Mesothelial cell of epicardium (in vitro differentiated cells): ENCODE measurements around the gene MAPKBP1. TPM values are rescaled to one million over a fixed set of nuclear protein-coding genes. Genes with fewer than 3 reads are reported as not detected.

Experiments used
- DNase-seq, 2 experiments: peaks; one replicate each; pipeline ENCODE4 v3.0.0; 2021; ENCODE audit warnings: low spot score in 2 of 2; ENCODE audit not compliant: unreplicated experiment in 2 of 2
- H3K27ac Mint-ChIP-seq: 2 replicates; pipeline ENCODE4 v1.8.0; 2021; ENCODE audit warnings: mixed read lengths
- H3K27me3 Mint-ChIP-seq: 2 replicates; pipeline ENCODE4 v1.8.0; 2021; ENCODE audit warnings: low read depth, mixed read lengths
- H3K36me3 Mint-ChIP-seq: 2 replicates; pipeline ENCODE4 v1.8.0; 2021; ENCODE audit warnings: mixed read lengths
- H3K4me1 Mint-ChIP-seq: 2 replicates; pipeline ENCODE4 v1.8.0; 2021; ENCODE audit warnings: mixed read lengths
- H3K4me3 Mint-ChIP-seq: 2 replicates; pipeline ENCODE4 v1.8.0; 2021; ENCODE audit warnings: mild to moderate bottlenecking, moderate library complexity, mixed read lengths
- H3K9me3 Mint-ChIP-seq: 2 replicates; pipeline ENCODE4 v1.8.0; 2021; ENCODE audit warnings: mixed read lengths
- total RNA-seq: library from RNA; stranded (reverse); gene quantifications from 3 replicates; pipeline ENCODE4 v1.2.1, GENCODE V29; 2021
- TF ChIP-seq, protein P1 (sequence below): fragments of 200-600 bp; sonication (generic); IDR thresholded peaks from one replicate; pipeline ENCODE4 v1.5.0; 2021; ENCODE audit warnings: antibody characterized with exemption; ENCODE audit not compliant: unreplicated experiment

Gene MAPKBP1
- total RNA-seq, 1 donor from 2014 or later, result 40.8 TPM

DNA sequence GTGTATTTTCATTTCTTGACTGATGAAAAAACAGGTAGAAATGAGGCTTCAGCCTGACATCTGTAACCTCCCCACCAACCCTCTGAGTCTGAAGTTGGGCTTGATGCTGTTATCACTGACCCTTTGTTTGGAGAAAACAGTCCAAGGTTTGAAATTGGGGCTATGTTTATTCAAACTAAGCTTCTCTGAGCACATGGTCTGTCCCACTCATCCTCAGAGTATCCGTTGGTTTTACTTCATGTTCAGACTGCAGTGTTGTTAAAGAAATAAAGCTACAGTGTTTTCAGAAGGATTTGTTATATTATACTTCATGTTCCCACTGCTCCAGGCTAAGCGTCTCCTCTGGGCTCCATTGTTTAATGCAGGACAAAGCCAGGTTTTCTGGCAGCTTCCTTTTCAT is 6.0 kb downstream of the MAPKBP1 start:
- Mint-ChIP-seq H3K4me1 (peaks cover 50% of the 10 kb centered on the region), H3K27ac (no peak overlapping the region), H3K9me3 (no peaks in the 10 kb centered on the region), H3K27me3 (no peaks in the 10 kb centered on the region), H3K4me3 (no peak overlapping the region), H3K36me3 (no peaks in the 10 kb centered on the region)
- no peak for DNase-seq
- TF ChIP-seq, protein P1, sequence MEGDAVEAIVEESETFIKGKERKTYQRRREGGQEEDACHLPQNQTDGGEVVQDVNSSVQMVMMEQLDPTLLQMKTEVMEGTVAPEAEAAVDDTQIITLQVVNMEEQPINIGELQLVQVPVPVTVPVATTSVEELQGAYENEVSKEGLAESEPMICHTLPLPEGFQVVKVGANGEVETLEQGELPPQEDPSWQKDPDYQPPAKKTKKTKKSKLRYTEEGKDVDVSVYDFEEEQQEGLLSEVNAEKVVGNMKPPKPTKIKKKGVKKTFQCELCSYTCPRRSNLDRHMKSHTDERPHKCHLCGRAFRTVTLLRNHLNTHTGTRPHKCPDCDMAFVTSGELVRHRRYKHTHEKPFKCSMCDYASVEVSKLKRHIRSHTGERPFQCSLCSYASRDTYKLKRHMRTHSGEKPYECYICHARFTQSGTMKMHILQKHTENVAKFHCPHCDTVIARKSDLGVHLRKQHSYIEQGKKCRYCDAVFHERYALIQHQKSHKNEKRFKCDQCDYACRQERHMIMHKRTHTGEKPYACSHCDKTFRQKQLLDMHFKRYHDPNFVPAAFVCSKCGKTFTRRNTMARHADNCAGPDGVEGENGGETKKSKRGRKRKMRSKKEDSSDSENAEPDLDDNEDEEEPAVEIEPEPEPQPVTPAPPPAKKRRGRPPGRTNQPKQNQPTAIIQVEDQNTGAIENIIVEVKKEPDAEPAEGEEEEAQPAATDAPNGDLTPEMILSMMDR, result no peak

DNA sequence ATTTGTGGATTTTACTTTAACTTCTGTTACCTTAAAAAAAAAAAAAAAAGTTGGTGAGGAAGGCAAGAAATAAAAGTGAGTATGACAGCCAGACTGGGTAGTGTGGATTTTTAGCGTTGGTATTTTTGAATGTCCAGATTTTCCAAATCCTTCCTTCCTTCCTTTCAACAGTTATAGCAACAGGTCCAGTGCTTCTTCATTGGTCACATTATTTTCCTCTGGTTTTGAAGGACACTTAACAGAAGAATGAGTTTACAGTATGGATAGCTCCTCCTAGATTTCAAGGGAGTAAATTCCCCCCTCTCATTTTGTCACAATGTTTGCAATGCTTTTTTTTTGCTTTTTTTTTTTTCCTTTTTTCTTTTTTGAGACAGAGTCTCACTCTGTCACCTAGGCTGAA is 6.4 kb downstream of the MAPKBP1 start:
- H3K27ac Mint-ChIP-seq, result no peak overlapping the region
- peaks cover 45% of the 10 kb centered on the region for H3K4me1 Mint-ChIP-seq
- TF ChIP-seq, protein P1, result no peak
- H3K4me3 Mint-ChIP-seq, result no peak overlapping the region
- H3K36me3 Mint-ChIP-seq, result no peaks in the 10 kb centered on the region
- no peaks in the 10 kb centered on the region for H3K27me3 Mint-ChIP-seq
- no peak for DNase-seq
- no peaks in the 10 kb centered on the region for H3K9me3 Mint-ChIP-seq

DNA sequence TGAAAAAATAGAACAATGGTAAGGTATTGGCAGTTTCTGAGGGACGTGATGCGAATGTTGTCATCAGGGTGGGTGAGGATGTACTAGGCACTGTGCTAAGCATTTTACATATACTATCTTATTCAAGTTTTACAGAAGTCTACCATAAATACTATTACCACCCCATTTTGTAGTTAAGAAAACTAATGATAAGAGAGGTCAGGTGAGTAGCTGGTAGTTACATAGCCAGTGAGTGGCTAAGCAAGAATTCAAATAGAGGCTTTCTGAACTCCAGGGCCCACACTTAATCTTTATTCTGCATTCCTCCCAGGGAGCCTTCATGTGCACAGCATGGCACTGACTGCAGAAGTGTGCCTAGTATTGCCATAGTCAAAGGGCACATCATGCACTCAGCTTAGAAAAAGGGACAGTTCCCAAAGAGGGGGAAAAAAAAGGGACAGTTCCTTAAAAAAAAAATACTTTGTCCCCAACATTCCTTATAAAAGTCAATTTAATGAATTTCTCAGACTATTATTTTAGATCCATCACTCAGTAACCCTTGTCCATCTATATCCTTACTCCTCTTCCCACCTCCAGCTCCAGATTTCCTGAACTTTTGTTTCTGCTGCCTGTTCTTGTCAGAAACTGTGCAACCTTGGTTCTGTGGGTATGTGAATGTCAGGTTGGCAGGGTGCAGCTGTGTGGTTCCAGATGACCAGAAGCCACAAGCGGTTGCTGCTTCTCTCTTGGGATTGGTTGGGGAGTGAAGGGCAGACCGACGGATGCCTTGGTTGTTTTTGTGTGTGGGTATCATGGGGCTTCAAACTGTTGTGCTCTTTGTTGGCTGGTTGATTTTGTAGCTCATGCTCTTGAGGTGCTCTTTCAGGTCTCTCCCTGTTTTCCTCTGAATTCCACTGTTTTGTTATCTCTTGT is 8.3 kb downstream of the MAPKBP1 start:
- Mint-ChIP-seq H3K36me3 (no peaks in the 10 kb centered on the region), H3K9me3 (no peaks in the 10 kb centered on the region), H3K4me1 (peaks cover 30% of the 10 kb centered on the region), H3K4me3 (no peak overlapping the region), H3K27me3 (no peaks in the 10 kb centered on the region), H3K27ac (no peak overlapping the region)
- no peak for DNase-seq
- TF ChIP-seq, protein P1, result no peak

DNA sequence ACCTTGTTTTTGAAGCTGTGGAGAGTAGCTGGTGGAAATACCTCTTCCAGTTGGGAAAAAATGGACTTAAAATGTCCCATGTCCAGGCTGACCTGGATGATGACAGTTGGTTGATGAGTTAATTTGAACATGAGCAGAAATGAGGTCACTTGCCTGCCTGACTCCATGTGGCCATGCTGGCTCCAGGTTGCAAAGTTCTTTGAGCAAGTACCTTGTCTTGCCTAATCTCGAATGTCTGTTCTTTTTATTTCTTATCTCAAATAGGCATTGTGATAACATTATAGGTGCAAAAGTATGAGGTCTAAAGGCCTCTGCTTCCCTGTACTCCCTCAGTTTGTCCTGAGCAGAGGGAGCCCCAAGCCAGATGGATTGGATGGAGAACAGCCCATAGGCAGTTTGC is 9.0 kb downstream of the MAPKBP1 start:
- Mint-ChIP-seq H3K9me3 (no peaks in the 10 kb centered on the region), H3K36me3 (no peaks in the 10 kb centered on the region), H3K4me3 (no peak overlapping the region), H3K4me1 (peaks cover 26% of the 10 kb centered on the region), H3K27ac (no peak overlapping the region), H3K27me3 (no peaks in the 10 kb centered on the region)
- DNase-seq, result no peak
- TF ChIP-seq, protein P1, result no peak

DNA sequence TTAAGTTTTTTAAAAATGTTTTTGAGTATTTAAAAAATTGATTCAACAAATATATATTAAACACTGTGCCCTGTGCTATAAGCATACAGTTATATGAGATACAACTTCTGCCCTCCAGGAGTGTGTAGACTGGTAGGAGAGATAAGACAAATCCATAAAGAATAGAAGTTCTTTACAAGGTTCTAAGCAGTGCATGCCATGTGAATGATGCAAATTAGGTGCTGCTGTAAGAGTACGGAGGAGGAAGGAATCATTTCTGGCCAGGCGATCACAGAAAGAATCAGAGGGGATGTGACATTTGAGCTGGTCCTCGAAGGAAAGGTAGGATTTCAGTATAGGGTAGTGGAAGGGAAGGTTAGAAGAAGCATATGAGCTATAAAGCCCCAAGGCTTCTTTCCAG is 14.0 kb downstream of the MAPKBP1 start:
- Mint-ChIP-seq H3K27ac (peak overlapping the region; percentile 10), H3K9me3 (no peaks in the 10 kb centered on the region), H3K27me3 (no peaks in the 10 kb centered on the region), H3K4me1 (peaks cover 37% of the 10 kb centered on the region), H3K36me3 (no peaks in the 10 kb centered on the region), H3K4me3 (no peak overlapping the region)
- TF ChIP-seq, protein P1, result no peak
- no peak for DNase-seq
